Lung (tissue), 12 donors: ENCODE results near the gene MMD. TPM values are rescaled to one million over a fixed set of nuclear protein-coding genes. Genes with fewer than 3 reads are reported as not detected.

Experiments used
- ATAC-seq: fragments of 200-7000 bp; cut with Tn5 transposase; one replicate; pipeline ENCODE4 v1.9.1; 2020; ENCODE audit warnings: moderate number of reproducible peaks; ENCODE audit not compliant: insufficient read depth, low FRiP score
- DNase-seq, 3 donors: peaks; one replicate each; pipeline ENCODE4 v3.0.0-alpha.2; 2013 to 2017
- H3K27ac ChIP-seq, 2 donors: one replicate each; pipeline ENCODE4 v1.5.1; 2013; ENCODE audit warnings: mild to moderate bottlenecking in 2 of 2, moderate library complexity in 2 of 2, control low read depth in 1 of 2, inconsistent platforms in 1 of 2, low read depth in 1 of 2, low read length in 1 of 2
- H3K27me3 ChIP-seq, 3 donors: one replicate each; pipeline ENCODE4 v1.5.1; 2013; ENCODE audit warnings: low read length in 2 of 3; ENCODE audit not compliant: control insufficient read depth in 3 of 3, insufficient read depth in 3 of 3
- H3K36me3 ChIP-seq, 4 donors: one replicate each; pipeline ENCODE4 v1.5.1; 2013; ENCODE audit warnings: low read length in 4 of 4, mild to moderate bottlenecking in 1 of 4, moderate library complexity in 1 of 4; ENCODE audit not compliant: control insufficient read depth in 4 of 4, insufficient read depth in 4 of 4
- H3K4me1 ChIP-seq, 5 donors: one replicate each; pipeline ENCODE4 v1.5.1; 2013; ENCODE audit warnings: low read length in 5 of 5, mild to moderate bottlenecking in 2 of 5, moderate library complexity in 1 of 5; ENCODE audit not compliant: control insufficient read depth in 5 of 5, insufficient read depth in 5 of 5
- H3K4me3 ChIP-seq: one replicate; pipeline ENCODE4 v1.5.1; 2013; ENCODE audit warnings: mild to moderate bottlenecking, control low read depth, moderate library complexity
- H3K9ac ChIP-seq, 2 donors: one replicate each; pipeline ENCODE4 v1.5.1; 2013; ENCODE audit warnings: low read length in 2 of 2, control low read depth in 1 of 2; ENCODE audit not compliant: insufficient read depth in 1 of 2
- H3K9me3 ChIP-seq, 4 donors: one replicate each; pipeline ENCODE4 v1.5.1; 2013; ENCODE audit warnings: low read length in 3 of 4, mild to moderate bottlenecking in 1 of 4, moderate library complexity in 1 of 4; ENCODE audit not compliant: control insufficient read depth in 4 of 4, insufficient read depth in 3 of 4
- WGBS, 2 donors: extraction: QIAGEN DNeasy Blood & Tissue Kit; methylation state at CpG; one replicate each; pipeline ENCODE4 v1.1.7; 2013; 5-methylcytosine and 5-hydroxymethylcytosine counted together
- polyA plus RNA-seq, 2 donors: library from polyadenylated mRNA; stranded (reverse); fragments of 200-250 nt; gene quantifications; one replicate each; pipeline ENCODE4 v1.2.1, GENCODE V29; 2013
- total RNA-seq, 2 donors: library from RNA; depleted of rRNA in 1 of 2; stranded (reverse); fragments of >200 nt in 1 of 2; gene quantifications; one replicate each; pipeline ENCODE4 v1.2.1, GENCODE V29; 2014 to 2021
- TF ChIP-seq, protein P1 (sequence below): IDR thresholded peaks from 2 replicates; pipeline ENCODE4 v1.5.1; 2012; ENCODE audit warnings: mild to moderate bottlenecking; ENCODE audit errors: control extremely low read depth, extremely low read depth
- donor health status: control.
- donor health status: control.
- donor health status: Bipolar disorder and iron deficiency.
- donor health status: healthy.
- donor health status: DM: yes; HTN: yes; CAD: no.

MMD gene
- total and polyA plus RNA-seq, 4 donors = 10.9 to 19.0 (median 13.5) TPM

DNA sequence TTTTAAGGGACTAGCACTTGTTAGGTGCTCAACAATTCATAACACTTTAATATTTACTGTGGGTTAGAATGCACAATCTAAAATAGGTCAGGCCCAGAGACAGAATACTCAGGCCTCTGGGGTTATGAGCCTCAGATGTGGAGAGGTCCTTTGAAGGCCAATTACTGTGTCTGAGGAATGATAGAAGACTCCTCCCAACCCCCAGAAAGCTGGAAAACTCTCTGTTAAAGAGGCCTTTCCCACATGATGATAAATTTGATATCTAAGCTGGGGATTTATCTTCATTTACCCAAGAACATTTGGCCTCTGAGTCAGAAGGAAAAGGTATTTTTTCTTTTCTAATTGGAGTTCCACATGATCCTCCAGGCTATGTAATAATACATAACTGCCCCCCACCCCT is 41.1 kb upstream of the MMD start:
- Histone ChIP-seq H3K9me3 (no peaks in the 10 kb centered on the region), H3K4me1 (peaks cover 0 to 5% (median 0%) of the 10 kb centered on the region in 5 donors), H3K4me3 (no peak overlapping the region), H3K9ac (no peak overlapping the region), H3K36me3 (no peaks in the 10 kb centered on the region), H3K27ac (no peak overlapping the region), H3K27me3 (no peaks in the 10 kb centered on the region)
- DNase-seq = no peak
- TF ChIP-seq, protein P1, sequence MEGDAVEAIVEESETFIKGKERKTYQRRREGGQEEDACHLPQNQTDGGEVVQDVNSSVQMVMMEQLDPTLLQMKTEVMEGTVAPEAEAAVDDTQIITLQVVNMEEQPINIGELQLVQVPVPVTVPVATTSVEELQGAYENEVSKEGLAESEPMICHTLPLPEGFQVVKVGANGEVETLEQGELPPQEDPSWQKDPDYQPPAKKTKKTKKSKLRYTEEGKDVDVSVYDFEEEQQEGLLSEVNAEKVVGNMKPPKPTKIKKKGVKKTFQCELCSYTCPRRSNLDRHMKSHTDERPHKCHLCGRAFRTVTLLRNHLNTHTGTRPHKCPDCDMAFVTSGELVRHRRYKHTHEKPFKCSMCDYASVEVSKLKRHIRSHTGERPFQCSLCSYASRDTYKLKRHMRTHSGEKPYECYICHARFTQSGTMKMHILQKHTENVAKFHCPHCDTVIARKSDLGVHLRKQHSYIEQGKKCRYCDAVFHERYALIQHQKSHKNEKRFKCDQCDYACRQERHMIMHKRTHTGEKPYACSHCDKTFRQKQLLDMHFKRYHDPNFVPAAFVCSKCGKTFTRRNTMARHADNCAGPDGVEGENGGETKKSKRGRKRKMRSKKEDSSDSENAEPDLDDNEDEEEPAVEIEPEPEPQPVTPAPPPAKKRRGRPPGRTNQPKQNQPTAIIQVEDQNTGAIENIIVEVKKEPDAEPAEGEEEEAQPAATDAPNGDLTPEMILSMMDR = no peak
- ATAC-seq = no peak

DNA sequence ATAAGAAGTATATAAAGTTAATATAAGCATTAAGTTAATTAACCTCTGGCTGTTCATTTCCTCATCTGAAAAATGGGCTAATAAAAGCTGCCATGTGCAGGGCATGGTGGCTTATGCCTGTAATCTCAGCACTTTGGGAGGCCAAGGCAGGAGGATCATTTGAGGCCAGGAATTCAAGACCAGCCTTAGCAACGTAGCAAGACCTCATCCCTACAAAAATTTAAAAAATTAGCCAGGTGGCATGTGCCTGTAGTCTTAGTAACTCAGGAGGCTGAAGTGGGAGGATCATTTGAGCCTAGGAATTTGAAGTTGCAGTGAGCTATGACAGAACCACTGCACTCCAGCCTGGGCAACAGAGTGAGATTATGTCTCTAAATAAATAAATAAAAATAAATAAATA is 40.6 kb upstream of the MMD start:
- Histone ChIP-seq H3K9me3 (no peaks in the 10 kb centered on the region), H3K36me3 (no peaks in the 10 kb centered on the region), H3K27me3 (no peaks in the 10 kb centered on the region), H3K27ac (no peak overlapping the region), H3K4me1 (peaks cover 0 to 5% (median 0%) of the 10 kb centered on the region in 5 donors), H3K9ac (no peak overlapping the region), H3K4me3 (no peak overlapping the region)
- no peak for DNase-seq
- no peak for ATAC-seq
- TF ChIP-seq, protein P1 = no peak
- WGBS, 2 donors = 84 to 94% methylated on average over 1 of the region's 1 CpG

GRCh38 chr17:55458978-55459377 is 37.3 kb upstream of the MMD start:
- Histone ChIP-seq H3K4me1 (peaks cover 0 to 10% (median 0%) of the 10 kb centered on the region in 5 donors), H3K9me3 (no peaks in the 10 kb centered on the region), H3K27ac (no peak overlapping the region), H3K9ac (no peak overlapping the region), H3K36me3 (no peaks in the 10 kb centered on the region), H3K4me3 (no peak overlapping the region), H3K27me3 (no peaks in the 10 kb centered on the region)
- WGBS, 2 donors = 90% methylated on average over 7 of the region's 7 CpGs
- TF ChIP-seq, protein P1 = no peak
- no peak for DNase-seq
- no peak for ATAC-seq

GRCh38 chr17:55458287-55458900 is 36.8 kb upstream of the MMD start:
- no peak overlapping the region for H3K4me3 ChIP-seq
- no peaks in the 10 kb centered on the region for H3K36me3 ChIP-seq
- no peak overlapping the region for H3K27ac ChIP-seq
- TF ChIP-seq, protein P1 = no peak
- 80 to 82% methylated on average over 22 of the region's 22 CpGs for WGBS, 2 donors
- H3K9ac ChIP-seq = no peak overlapping the region
- ATAC-seq (no peak), DNase-seq (no peak)
- peaks cover 0 to 16% (median 0%) of the 10 kb centered on the region in 5 donors for H3K4me1 ChIP-seq
- H3K27me3 ChIP-seq = no peaks in the 10 kb centered on the region
- H3K9me3 ChIP-seq = no peaks in the 10 kb centered on the region
